A549 (cell line): ENCODE measurements around the gene KLRK1. TPM values are rescaled to one million over a fixed set of nuclear protein-coding genes. Genes with fewer than 3 reads are reported as not detected.

Experiments
- ATAC-seq, 2 experiments: fragments of 200-7000 bp in 1 of 2; fragments of >200 bp in 1 of 2; cut with Nextera tagmentation in 1 of 2; cut with Tn5 transposase in 1 of 2; 3 replicates each; pipeline versions ENCODE4 v1.8.0 to v1.9.1; 2018 to 2020; ENCODE audit warnings: mild to moderate bottlenecking in 1 of 2, moderate library complexity in 1 of 2
- CTCF ChIA-PET: fragments of 300-600 bp; sonication (Branson Sonifier 250); formaldehyde crosslinking; extraction: SDS; loops from one replicate; lab custom pipeline; 2021; ENCODE audit warnings: antibody characterized with exemption, inconsistent platforms; lab: Yijun Ruan, JAX
- POLR2A ChIA-PET: fragments of 350-600 bp; formaldehyde crosslinking; extraction: SDS; loops from one replicate; lab custom pipeline; 2021; ENCODE audit warnings: antibody characterized with exemption, inconsistent platforms; lab: Yijun Ruan, JAX
- DNase-seq, 2 experiments: peaks; one replicate each; pipeline versions ENCODE4 v3.0.0 to v3.0.0-alpha.2; 2011 to 2016; ENCODE audit warnings: low read depth in 1 of 2, low spot score in 1 of 2
- FAIRE-seq: peaks from 2 replicates; lab custom pipeline; 2011; peaks lifted over from hg19 to GRCh38; lab: Jason Lieb, UNC
- H3K27ac ChIP-seq, 2 experiments: fragments of >200 bp; sonication (Bioruptor Twin); formaldehyde crosslinking; 3 replicates each; pipeline ENCODE4 v1.5.1; 2016 to 2017
- H3K4me1 ChIP-seq: fragments of >200 bp; sonication (Bioruptor Twin); formaldehyde crosslinking; 3 replicates; pipeline ENCODE4 v1.6.1; 2016
- H3K4me2 ChIP-seq: fragments of >200 bp; sonication (Bioruptor Twin); formaldehyde crosslinking; 3 replicates; pipeline ENCODE4 v1.6.1; 2016
- H3K4me3 ChIP-seq: fragments of >200 bp; sonication (Bioruptor Twin); formaldehyde crosslinking; 3 replicates; pipeline ENCODE4 v1.5.1; 2016
- H3K9me3 ChIP-seq: fragments of >200 bp; sonication (Bioruptor Twin); formaldehyde crosslinking; 3 replicates; pipeline ENCODE4 v1.6.1; 2016
- ATOH8 ChIP-seq: fragments of 250-450 bp; sonication (Bioruptor Pico); IDR thresholded peaks from 2 replicates; pipeline ENCODE4 v1.5.0; 2020; ENCODE audit warnings: low read depth, mild to moderate bottlenecking, moderate library complexity
- CBX8 ChIP-seq: fragments of 200-600 bp; sonication (generic); IDR thresholded peaks from 2 replicates; pipeline ENCODE4 v1.6.1; 2016
- CEBPB ChIP-seq, 2 experiments: fragments of >200 bp in 1 of 2; sonication (Bioruptor Twin) in 1 of 2; formaldehyde crosslinking in 1 of 2; IDR thresholded peaks; 2 replicates each; pipeline ENCODE4 v1.6.1; 2012 to 2016
- ELK1 ChIP-seq: fragments of 150-350 bp; IDR thresholded peaks from 2 replicates; pipeline ENCODE4 v1.6.1; 2014; ENCODE audit warnings: low read depth, mild to moderate bottlenecking, low read length
- EP300 ChIP-seq, 2 experiments: fragments of >200 bp; sonication (Bioruptor Twin); formaldehyde crosslinking; IDR thresholded peaks; 2 replicates in 1 of 2; 3 replicates in 1 of 2; pipeline ENCODE4 v1.6.1; 2016 to 2017
- FOSL2 ChIP-seq, 2 experiments: fragments of 450-650 bp in 1 of 2; fragments of >200 bp in 1 of 2; sonication (Bioruptor Twin) in 1 of 2; formaldehyde crosslinking; IDR thresholded peaks; 2 replicates each; pipeline versions ENCODE4 v1.5.0 to v1.6.1; 2016 to 2020; ENCODE audit warnings: mild to moderate bottlenecking in 1 of 2, moderate library complexity in 1 of 2
- FOXS1 ChIP-seq: fragments of 250-450 bp; sonication (Bioruptor Pico); IDR thresholded peaks from 2 replicates; pipeline ENCODE4 v1.5.0; 2020; ENCODE audit warnings: mild to moderate bottlenecking, moderate library complexity
- HDAC2 ChIP-seq: fragments of 200-600 bp; sonication (generic); IDR thresholded peaks from 2 replicates; pipeline ENCODE4 v1.6.1; 2016
- HES2 ChIP-seq: fragments of >200 bp; sonication (Bioruptor Twin); formaldehyde crosslinking; IDR thresholded peaks from 2 replicates; pipeline ENCODE4 v1.6.1; 2016
- HOXB13 ChIP-seq: fragments of 250-450 bp; sonication (Bioruptor Pico); IDR thresholded peaks from 2 replicates; pipeline ENCODE4 v1.5.0; 2020; ENCODE audit warnings: low read depth, mild to moderate bottlenecking, moderate library complexity
- JUN ChIP-seq, 2 experiments: fragments of >200 bp; sonication (Bioruptor Twin); formaldehyde crosslinking; IDR thresholded peaks; 2 replicates in 1 of 2; 3 replicates in 1 of 2; pipeline ENCODE4 v1.6.1; 2016 to 2017
- JUNB ChIP-seq: fragments of >200 bp; sonication (Bioruptor Twin); formaldehyde crosslinking; IDR thresholded peaks from 2 replicates; pipeline ENCODE4 v1.6.1; 2016
- KDM5A ChIP-seq: fragments of 200-600 bp; sonication (generic); IDR thresholded peaks from 2 replicates; pipeline ENCODE4 v1.6.1; 2016; ENCODE audit warnings: antibody characterized with exemption, mild to moderate bottlenecking
- MAFK ChIP-seq: fragments of 450-650 bp; IDR thresholded peaks from 2 replicates; pipeline ENCODE4 v1.6.1; 2014; ENCODE audit not compliant: partially characterized antibody
- MAZ ChIP-seq: fragments of 150-350 bp; IDR thresholded peaks from 2 replicates; pipeline ENCODE4 v1.6.1; 2014; ENCODE audit warnings: antibody characterized with exemption, low read depth, low read length, borderline replicate concordance
- MYC ChIP-seq: IDR thresholded peaks from 2 replicates; pipeline ENCODE4 v1.6.1; 2012; ENCODE audit warnings: mild to moderate bottlenecking, inconsistent platforms, low read length, improper control_type of control experiment, borderline replicate concordance
- NPAS2 ChIP-seq: fragments of 250-450 bp; sonication (Bioruptor Pico); IDR thresholded peaks from 2 replicates; pipeline ENCODE4 v1.8.0; 2022; ENCODE audit warnings: mild to moderate bottlenecking, moderate library complexity, borderline replicate concordance
- POLR2A ChIP-seq: IDR thresholded peaks from 2 replicates; pipeline ENCODE4 v1.6.1; 2012; ENCODE audit warnings: mild to moderate bottlenecking, low read length
- RARB ChIP-seq: fragments of 250-450 bp; sonication (Bioruptor Pico); IDR thresholded peaks from 2 replicates; pipeline ENCODE4 v1.8.0; 2021; ENCODE audit warnings: mild to moderate bottlenecking, moderate library complexity
- SMC3 ChIP-seq: fragments of >200 bp; sonication (Bioruptor Twin); formaldehyde crosslinking; IDR thresholded peaks from 3 replicates; pipeline ENCODE4 v1.6.1; 2018; ENCODE audit warnings: inconsistent platforms
- SREBF2 ChIP-seq: fragments of 450-650 bp; IDR thresholded peaks from 2 replicates; pipeline ENCODE4 v1.6.1; 2014; ENCODE audit warnings: mild to moderate bottlenecking, moderate library complexity
- TFCP2L1 ChIP-seq: fragments of 250-450 bp; sonication (Bioruptor Pico); IDR thresholded peaks from 2 replicates; pipeline ENCODE4 v1.5.0; 2021; ENCODE audit warnings: mild to moderate bottlenecking
- USF2 ChIP-seq: fragments of 450-650 bp; IDR thresholded peaks from 2 replicates; pipeline ENCODE4 v1.6.1; 2014; ENCODE audit warnings: antibody characterized with exemption
- ZFP36 ChIP-seq: fragments of 450-650 bp; IDR thresholded peaks from 2 replicates; pipeline ENCODE4 v1.6.1; 2014; ENCODE audit warnings: borderline replicate concordance; ENCODE audit not compliant: partially characterized antibody
- ZNF302 ChIP-seq: fragments of 250-450 bp; sonication (Bioruptor Pico); IDR thresholded peaks from 2 replicates; pipeline ENCODE4 v1.9.0; 2021; ENCODE audit warnings: inconsistent platforms, mild to moderate bottlenecking, moderate library complexity
- WGBS: methylation state at CpG from one replicate; pipeline ENCODE4 v1.1.6; 2017; ENCODE audit errors: missing lambda C conversion rate; 5-methylcytosine and 5-hydroxymethylcytosine counted together
- polyA plus RNA-seq, 4 experiments: library from polyadenylated mRNA; depleted of rRNA in 3 of 4; stranded (reverse); fragments of >200 nt; fragmentation: RNase III in 1 of 4; extraction: RNeasy Plus Mini Kit Qiagen cat#74134 plus additional on column Dnase treatment in 1 of 4; gene quantifications; 2 replicates in 3 of 4; 3 replicates in 1 of 4; pipeline ENCODE4 v1.2.3, GENCODE V29; 2011 to 2017

KLRK1 gene
- polyA plus RNA-seq, 2 of the 4 experiments (the other 2 are of a cell fraction) = not detected

- TF ChIP-seq ELK1 (no peak), NPAS2 (CRISPR knock-in tag) (no peak), SMC3 (no peak)
- TF ChIP-seq, all 56 proteins: peak for 0
Measured at GRCh38 chr12:10406725-10407124, 16.9 kb upstream of the KLRK1 start (continued).

- peaks cover 5% of the 10 kb centered on the region; the same call in 1 of the 3 replicates for H3K9me3 ChIP-seq
- no peak overlapping the region for H3K27ac ChIP-seq
- WGBS = 85% methylated on average over 5 of the region's 5 CpGs
- ChIA-PET CTCF (interaction anchor here (1.4 kb wide), 1 partner anchor 39 kb away, joined by 3 read pairs; no protein-coding TSS in a partner anchor), POLR2A (no interaction called here)
- H3K4me3 ChIP-seq = no peak overlapping the region
- no peak for ATAC-seq
- TF ChIP-seq HOXB13 = no peak
- no peak for TF ChIP-seq ZFP36
- TF ChIP-seq USF2 = no peak
- TF ChIP-seq POLR2A = no peak
- no peak for TF ChIP-seq EP300 (IDR thresholded peaks at IDR 0.05)
- TF ChIP-seq FOXS1 (CRISPR knock-in tag) = no peak
- no peak for TF ChIP-seq MYC
- TF ChIP-seq CEBPB (IDR thresholded peaks at IDR 0.05) = no peak
- TF ChIP-seq ELK1 = no peak
- TF ChIP-seq MAZ = no peak
- TF ChIP-seq JUN (IDR thresholded peaks at IDR 0.05) = no peak
- no peak for TF ChIP-seq HDAC2
- no peak for TF ChIP-seq ATOH8
- no peak for TF ChIP-seq SREBF2
- no peak for TF ChIP-seq MAFK
- no peak for TF ChIP-seq TFCP2L1 (CRISPR knock-in tag)
- H3K4me1 ChIP-seq = no peaks in the 10 kb centered on the region
- DNase-seq = no peak
- no peak for FAIRE-seq
- no peak overlapping the region for H3K4me2 ChIP-seq
Measured at GRCh38 chr12:10405294-10405693, 15.5 kb upstream of the KLRK1 start.

- Histone ChIP-seq H3K4me2 (no peak overlapping the region), H3K4me1 (no peaks in the 10 kb centered on the region), H3K9me3 (peaks cover 5% of the 10 kb centered on the region; the same call in 1 of the 3 replicates), H3K27ac (no peak overlapping the region), H3K4me3 (no peak overlapping the region)
- no peak for FAIRE-seq
- ChIA-PET POLR2A (no interaction called here), CTCF (interaction anchor here (1.4 kb wide), 1 partner anchor 38 kb away, joined by 3 read pairs; no protein-coding TSS in a partner anchor)
- DNase-seq = no peak
- TF ChIP-seq MAZ (no peak), CBX8 (no peak), USF2 (no peak), RARB (no peak), ATOH8 (no peak), HES2 (no peak), JUNB (no peak), ZNF302 (CRISPR knock-in tag) (no peak), FOSL2 (IDR thresholded peaks at IDR 0.05) (no peak), FOSL2 (CRISPR knock-in tag; IDR thresholded peaks at IDR 0.05) (no peak), KDM5A (no peak)
- ATAC-seq = no peak
Measured at GRCh38 chr12:10404798-10405197, 15.0 kb upstream of the KLRK1 start.
